ENCODE results near the gene C12orf57.

Gene C12orf57

DNA sequence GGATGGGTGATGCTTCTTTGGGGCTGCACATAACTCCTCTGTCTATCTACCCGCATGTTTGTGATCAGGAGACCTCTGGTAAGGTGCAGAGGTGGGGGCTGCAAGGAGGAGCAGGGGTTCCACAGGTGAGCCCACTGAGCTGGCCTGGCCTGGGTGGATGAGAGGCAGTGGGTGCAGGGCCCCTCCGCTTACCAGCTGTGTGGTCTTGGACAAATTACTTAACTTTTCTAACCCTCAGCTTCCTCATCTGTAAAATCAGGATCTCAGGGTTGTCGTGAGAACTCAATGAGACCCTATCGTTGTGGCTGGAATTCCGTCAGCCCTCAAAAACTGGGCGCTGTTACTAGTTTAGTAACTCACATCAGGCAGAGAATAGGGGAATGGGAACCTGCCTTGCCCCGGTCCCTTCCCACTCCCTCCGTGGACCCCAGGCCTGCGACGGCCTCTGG lies 14.8 kb downstream of the C12orf57 start:
- no peak overlapping the region for H3K4me3 ChIP-seq (ENCODE audit: low read length)
- H3K27me3 ChIP-seq (ENCODE audit: control insufficient read depth, insufficient read depth, low read length): no peaks in the 10 kb centered on the region
- peaks cover 22% of the 10 kb centered on the region for H3K4me1 ChIP-seq (ENCODE audit: control insufficient read depth, insufficient read depth, low read length)
- no peak overlapping the region for H3K4me2 ChIP-seq (ENCODE audit: low read length)
- H3K36me3 ChIP-seq (ENCODE audit: insufficient read depth, low read length): no peaks in the 10 kb centered on the region
- H3K9ac ChIP-seq (ENCODE audit: low read depth, low read length): no peak overlapping the region
- H3K9me3 ChIP-seq (replicated peaks; ENCODE audit: low read length): no peaks in the 10 kb centered on the region

DNA sequence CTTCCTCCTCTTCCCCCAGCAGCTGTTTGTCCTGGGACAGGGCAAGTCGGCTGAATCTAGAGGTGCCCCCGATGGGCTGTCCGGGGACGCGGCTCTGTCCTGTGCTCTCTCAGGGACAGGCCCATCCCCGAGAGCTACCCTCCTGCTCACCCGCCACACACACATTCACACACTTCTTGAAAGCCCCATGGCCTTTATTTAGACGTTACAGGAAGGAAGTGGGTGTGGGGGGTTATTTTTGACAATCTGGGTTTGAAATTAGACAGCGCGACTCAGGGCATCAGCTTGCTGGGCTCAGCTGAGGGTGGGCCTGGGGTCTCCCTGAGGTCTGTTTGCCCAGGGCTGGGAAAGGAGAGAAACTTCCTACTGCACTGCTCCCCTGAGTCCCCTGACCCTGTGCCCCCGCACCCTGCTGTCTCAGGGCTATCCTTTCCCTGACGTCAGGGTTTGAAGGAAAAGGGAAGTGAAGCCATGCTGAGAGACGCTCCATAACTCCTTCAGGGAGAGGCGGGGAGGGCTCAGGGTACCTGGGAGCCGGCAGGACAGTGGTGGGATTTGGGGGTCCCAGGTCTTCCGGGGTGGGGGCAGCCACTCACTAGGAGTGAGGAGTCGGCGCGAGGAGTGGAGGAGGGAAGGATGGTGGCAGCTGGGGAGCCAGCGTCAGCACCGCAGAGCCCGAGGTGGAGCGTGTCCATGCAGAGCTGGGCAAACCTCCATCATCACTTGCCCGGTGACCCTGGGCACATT lies 15.4 kb downstream of the C12orf57 start:
- H3K9me3 ChIP-seq (replicated peaks; ENCODE audit: low read length): no peaks in the 10 kb centered on the region

DNA sequence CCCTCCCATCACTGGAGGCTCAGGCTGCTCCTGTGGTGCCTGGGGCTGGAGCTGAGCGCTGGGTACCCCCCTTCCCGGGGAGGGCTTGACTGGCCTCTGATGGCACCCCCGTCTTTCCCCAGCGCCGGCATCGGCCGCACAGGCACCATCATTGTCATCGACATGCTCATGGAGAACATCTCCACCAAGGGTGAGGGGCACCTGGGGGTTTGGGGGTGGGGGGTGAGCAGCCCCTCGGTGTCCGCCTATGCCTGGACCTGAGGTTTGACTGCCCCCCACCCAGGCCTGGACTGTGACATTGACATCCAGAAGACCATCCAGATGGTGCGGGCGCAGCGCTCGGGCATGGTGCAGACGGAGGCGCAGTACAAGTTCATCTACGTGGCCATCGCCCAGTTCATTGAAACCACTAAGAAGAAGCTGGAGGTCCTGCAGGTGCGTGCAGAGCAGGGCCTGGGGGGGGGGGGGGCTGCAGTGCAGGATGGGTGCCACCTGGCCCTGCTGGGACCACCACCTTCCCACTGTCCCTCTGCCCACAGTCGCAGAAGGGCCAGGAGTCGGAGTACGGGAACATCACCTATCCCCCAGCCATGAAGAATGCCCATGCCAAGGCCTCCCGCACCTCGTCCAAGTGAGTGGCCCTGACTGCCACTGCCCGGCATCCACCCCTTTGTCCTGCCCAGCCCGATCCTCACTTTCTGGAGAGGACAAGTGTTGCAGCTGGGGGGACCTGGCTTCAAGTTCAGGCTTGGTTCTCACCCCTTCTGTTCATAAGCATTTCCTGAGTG lies 16.2 kb downstream of the C12orf57 start:
- Histone ChIP-seq H3K36me3 (ENCODE audit: insufficient read depth, low read length) (peaks cover 10% of the 10 kb centered on the region), H3K27me3 (ENCODE audit: control insufficient read depth, insufficient read depth, low read length) (no peaks in the 10 kb centered on the region), H3K9ac (ENCODE audit: low read depth, low read length) (no peak overlapping the region), H3K4me3 (ENCODE audit: low read length) (no peak overlapping the region), H3K9me3 (replicated peaks; ENCODE audit: low read length) (no peaks in the 10 kb centered on the region), H3K4me1 (ENCODE audit: control insufficient read depth, insufficient read depth, low read length) (peaks cover 22% of the 10 kb centered on the region), H3K4me2 (ENCODE audit: low read length) (no peak overlapping the region)

More for the DNA sequence above, 15.4 kb downstream of the C12orf57 start:
- Histone ChIP-seq H3K4me3 (ENCODE audit: low read length) (no peak overlapping the region), H3K4me1 (ENCODE audit: control insufficient read depth, insufficient read depth, low read length) (peaks cover 22% of the 10 kb centered on the region), H3K9ac (ENCODE audit: low read depth, low read length) (no peak overlapping the region), H3K36me3 (ENCODE audit: insufficient read depth, low read length) (peaks cover 3% of the 10 kb centered on the region), H3K4me2 (ENCODE audit: low read length) (no peak overlapping the region), H3K27me3 (ENCODE audit: control insufficient read depth, insufficient read depth, low read length) (no peaks in the 10 kb centered on the region)

DNA sequence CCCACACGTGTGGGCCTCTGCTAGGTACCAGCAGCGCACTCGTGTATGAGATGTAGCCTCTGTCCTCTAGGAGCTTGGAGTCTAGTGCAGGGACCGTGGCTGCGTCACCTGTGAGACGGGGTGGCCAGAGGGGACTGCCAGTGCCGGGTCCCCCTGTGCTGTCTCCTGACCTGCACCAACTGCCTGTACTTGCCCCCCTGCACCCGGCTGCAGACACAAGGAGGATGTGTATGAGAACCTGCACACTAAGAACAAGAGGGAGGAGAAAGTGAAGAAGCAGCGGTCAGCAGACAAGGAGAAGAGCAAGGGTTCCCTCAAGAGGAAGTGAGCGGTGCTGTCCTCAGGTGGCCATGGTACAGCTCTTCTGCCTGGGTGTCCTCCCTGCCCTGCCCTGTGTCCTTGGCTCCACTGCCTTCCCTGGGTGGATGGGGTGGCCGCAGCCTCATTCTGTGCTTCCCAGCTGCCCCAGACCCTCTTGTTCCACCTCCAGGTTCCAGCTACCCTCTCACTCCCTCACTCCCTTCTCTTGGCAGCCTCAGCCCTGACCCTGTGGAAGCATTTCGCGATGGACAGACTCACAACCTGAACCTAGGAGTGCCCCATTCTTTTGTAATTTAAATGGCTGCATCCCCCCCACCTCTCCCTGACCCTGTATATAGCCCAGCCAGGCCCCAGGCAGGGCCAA lies 16.9 kb downstream of the C12orf57 start:
- Histone ChIP-seq H3K9ac (ENCODE audit: low read depth, low read length) (peak overlapping the region; percentile 70), H3K4me2 (ENCODE audit: low read length) (peak overlapping the region; percentile 56), H3K4me3 (ENCODE audit: low read length) (peak overlapping the region; percentile 31), H3K36me3 (ENCODE audit: insufficient read depth, low read length) (peaks cover 16% of the 10 kb centered on the region), H3K4me1 (ENCODE audit: control insufficient read depth, insufficient read depth, low read length) (peaks cover 22% of the 10 kb centered on the region), H3K27me3 (ENCODE audit: control insufficient read depth, insufficient read depth, low read length) (no peaks in the 10 kb centered on the region), H3K9me3 (replicated peaks; ENCODE audit: low read length) (no peaks in the 10 kb centered on the region)

DNA sequence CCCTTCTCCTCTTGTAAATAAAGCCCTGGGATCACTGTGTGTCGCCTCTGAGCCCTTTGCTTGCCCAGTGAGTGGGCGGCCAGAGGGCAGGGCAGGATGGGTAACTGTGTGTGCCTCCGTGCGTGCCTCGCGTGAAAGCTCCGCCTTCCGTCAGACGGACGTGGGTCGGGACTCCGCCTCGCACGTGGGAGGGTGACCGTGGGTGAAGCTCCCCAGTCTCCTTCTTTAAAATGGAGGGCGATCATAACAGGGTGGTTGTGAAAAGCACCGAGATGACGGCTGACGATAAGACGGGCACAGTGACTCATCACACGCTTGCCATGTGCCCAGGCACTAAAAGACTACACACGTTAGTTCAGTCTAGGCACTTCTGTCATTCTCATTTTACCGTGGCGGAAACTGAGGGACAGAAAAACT lies 17.5 kb downstream of the C12orf57 start:
- Histone ChIP-seq H3K9me3 (replicated peaks; ENCODE audit: low read length) (no peaks in the 10 kb centered on the region), H3K4me1 (ENCODE audit: control insufficient read depth, insufficient read depth, low read length) (peaks cover 22% of the 10 kb centered on the region), H3K4me2 (ENCODE audit: low read length) (peak overlapping the region; percentile 56), H3K4me3 (ENCODE audit: low read length) (peak overlapping the region; percentile 31), H3K27me3 (ENCODE audit: control insufficient read depth, insufficient read depth, low read length) (no peaks in the 10 kb centered on the region), H3K36me3 (ENCODE audit: insufficient read depth, low read length) (peaks cover 21% of the 10 kb centered on the region), H3K9ac (ENCODE audit: low read depth, low read length) (peak overlapping the region; percentile 70)

DNA sequence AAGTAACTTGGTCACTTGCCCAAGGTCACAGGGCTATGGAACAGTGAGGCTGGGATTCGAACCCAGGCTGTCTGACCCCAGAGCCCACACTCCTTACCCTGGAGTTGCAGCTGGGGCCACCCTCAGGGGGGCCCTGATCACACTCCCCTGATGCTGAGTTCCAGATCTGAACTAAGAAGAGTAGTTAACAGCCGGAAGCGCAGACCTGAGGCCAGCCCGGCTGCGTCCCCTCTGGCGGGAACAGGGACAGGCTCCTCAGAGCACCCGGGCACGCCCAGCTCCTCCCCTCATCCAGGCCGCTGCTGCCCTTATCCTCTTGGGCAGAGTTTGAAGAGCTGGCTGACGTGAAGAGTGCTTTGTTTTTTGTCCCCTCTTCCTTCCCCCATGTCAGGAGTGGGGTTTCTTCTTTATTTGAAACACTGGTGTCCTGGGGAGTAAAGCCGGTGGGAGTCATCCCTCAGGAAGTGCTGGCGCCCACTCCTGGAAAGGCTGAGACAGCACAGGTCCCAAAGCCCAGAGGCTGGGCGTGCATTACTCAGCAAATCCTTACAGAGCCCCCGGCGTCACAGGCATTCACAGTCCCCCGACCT lies 18.0 kb downstream of the C12orf57 start:
- H3K4me1 ChIP-seq (ENCODE audit: control insufficient read depth, insufficient read depth, low read length): peaks cover 22% of the 10 kb centered on the region
- peak overlapping the region; percentile 56 for H3K4me2 ChIP-seq (ENCODE audit: low read length)
- H3K27me3 ChIP-seq (ENCODE audit: control insufficient read depth, insufficient read depth, low read length): no peaks in the 10 kb centered on the region
- H3K36me3 ChIP-seq (ENCODE audit: insufficient read depth, low read length): peaks cover 25% of the 10 kb centered on the region
- H3K9me3 ChIP-seq (replicated peaks; ENCODE audit: low read length): no peaks in the 10 kb centered on the region
- peak overlapping the region; percentile 31 for H3K4me3 ChIP-seq (ENCODE audit: low read length)
- peak overlapping the region; percentile 70 for H3K9ac ChIP-seq (ENCODE audit: low read depth, low read length)

DNA sequence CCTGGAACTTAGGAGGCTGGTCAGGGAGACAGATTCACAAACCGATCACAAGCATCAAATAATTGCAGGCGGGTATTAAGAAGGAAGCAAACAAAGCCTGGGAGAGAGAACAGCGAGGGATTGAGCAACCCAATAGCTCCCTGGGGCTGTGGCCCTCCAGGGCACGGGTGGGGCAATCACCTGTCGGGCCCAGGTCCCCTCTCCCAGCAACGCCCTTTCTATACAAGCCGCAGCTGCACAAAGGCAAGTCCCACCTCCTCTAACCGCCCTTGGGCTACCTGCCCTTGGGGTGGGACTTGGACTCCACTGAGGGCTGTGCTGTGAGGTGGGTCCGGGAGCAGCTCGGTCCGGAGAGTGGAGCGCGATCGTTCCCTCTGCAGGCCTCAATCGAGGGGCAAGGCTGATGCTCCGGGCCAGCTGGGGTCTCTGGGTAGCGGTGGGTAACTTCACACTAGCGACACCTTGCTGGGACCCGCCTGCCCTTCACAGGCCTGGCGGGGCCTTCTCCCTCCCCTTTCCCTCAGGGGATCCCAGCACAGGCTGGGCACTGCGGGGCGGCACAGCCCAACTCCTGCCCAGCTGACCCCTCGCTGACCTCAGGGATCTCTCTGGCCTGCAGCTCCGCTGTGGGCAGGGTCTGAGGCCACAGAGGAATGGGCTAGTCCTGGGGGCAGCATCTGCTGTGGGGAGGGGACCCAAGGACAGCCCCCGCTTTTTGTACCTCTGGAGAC lies 18.6 kb downstream of the C12orf57 start:
- Histone ChIP-seq H3K4me3 (ENCODE audit: low read length) (no peak overlapping the region), H3K4me1 (ENCODE audit: control insufficient read depth, insufficient read depth, low read length) (peaks cover 22% of the 10 kb centered on the region), H3K27me3 (ENCODE audit: control insufficient read depth, insufficient read depth, low read length) (no peaks in the 10 kb centered on the region), H3K9me3 (replicated peaks; ENCODE audit: low read length) (no peaks in the 10 kb centered on the region), H3K36me3 (ENCODE audit: insufficient read depth, low read length) (peaks cover 31% of the 10 kb centered on the region), H3K4me2 (ENCODE audit: low read length) (peak overlapping the region; percentile 56), H3K9ac (ENCODE audit: low read depth, low read length) (peak overlapping the region; percentile 70)

DNA sequence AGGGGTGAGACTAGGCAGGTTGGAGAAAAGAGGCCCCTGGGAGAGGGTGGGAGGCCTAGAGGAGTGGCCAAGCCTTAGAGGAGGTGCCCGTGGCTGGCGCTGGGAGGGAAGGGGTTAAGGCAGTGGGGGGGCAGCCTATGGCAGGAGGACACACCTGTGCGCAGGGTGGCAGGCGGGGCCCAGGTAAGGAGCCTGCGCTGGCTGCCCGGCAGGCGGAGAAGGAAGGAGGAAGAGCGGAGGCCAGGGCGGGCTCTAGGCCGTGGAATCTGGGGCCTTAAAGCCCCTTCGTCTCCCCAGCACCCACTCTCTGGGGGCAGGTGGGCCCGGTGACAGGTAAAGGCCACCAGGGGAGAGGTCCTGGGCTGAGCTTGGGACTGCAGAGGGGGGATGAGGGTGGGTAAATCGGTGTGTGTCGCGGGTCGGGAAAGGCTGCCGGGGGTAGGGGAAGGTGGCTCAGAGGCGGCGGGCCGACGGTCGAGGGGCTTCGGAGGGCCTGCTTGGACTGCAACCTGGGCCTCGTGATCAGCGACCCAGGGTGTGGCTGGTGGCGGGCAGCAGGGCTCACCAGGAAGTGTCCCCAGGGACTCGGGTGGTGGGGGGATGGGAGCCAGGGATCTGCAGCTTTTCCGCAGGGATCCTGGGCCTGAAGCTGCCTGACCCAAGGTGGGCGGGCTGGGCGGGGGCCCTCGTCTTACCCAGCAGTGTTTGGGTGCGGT lies 19.4 kb downstream of the C12orf57 start:
- H3K9ac ChIP-seq (ENCODE audit: low read depth, low read length): no peak overlapping the region
- H3K4me3 ChIP-seq (ENCODE audit: low read length): no peak overlapping the region
- peaks cover 22% of the 10 kb centered on the region for H3K4me1 ChIP-seq (ENCODE audit: control insufficient read depth, insufficient read depth, low read length)
- H3K9me3 ChIP-seq (replicated peaks; ENCODE audit: low read length): no peaks in the 10 kb centered on the region
- peaks cover 39% of the 10 kb centered on the region for H3K36me3 ChIP-seq (ENCODE audit: insufficient read depth, low read length)
- H3K27me3 ChIP-seq (ENCODE audit: control insufficient read depth, insufficient read depth, low read length): no peaks in the 10 kb centered on the region
- H3K4me2 ChIP-seq (ENCODE audit: low read length): no peak overlapping the region

DNA sequence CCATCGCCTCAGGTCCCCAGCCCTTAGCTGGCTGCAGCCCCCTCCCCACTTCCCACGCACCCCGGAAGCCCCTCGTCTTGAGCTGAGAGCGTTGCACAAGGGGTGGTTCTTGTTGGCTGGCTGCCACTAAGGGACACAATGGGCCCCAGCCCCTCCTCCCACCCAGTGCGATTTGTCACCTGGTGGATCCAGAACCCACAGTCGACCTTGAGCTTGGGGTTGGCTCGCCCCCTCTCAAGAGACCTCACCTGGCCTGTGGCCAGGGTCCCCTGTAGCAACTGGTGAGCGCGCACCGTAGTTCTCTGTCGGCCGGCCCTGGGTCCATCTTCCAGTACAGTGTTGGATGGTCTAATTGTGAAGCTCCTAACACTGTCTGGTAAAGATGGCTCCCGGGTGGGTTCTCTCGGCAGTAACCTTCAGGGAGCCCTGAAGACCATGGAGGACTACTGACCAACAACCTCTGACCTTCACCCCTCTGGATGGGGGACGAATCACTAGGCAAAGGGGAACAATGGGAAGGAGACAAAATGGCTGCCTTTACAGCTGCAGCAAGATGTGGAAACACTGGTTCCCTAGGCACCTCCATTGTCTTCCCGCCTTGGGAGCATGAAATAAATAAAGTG lies 20.1 kb downstream of the C12orf57 start:
- no peaks in the 10 kb centered on the region for H3K9me3 ChIP-seq (replicated peaks; ENCODE audit: low read length)
- peaks cover 46% of the 10 kb centered on the region for H3K36me3 ChIP-seq (ENCODE audit: insufficient read depth, low read length)
- no peak overlapping the region for H3K9ac ChIP-seq (ENCODE audit: low read depth, low read length)
- H3K4me2 ChIP-seq (ENCODE audit: low read length): no peak overlapping the region
- peaks cover 26% of the 10 kb centered on the region for H3K4me1 ChIP-seq (ENCODE audit: control insufficient read depth, insufficient read depth, low read length)
- no peaks in the 10 kb centered on the region for H3K27me3 ChIP-seq (ENCODE audit: control insufficient read depth, insufficient read depth, low read length)
- H3K4me3 ChIP-seq (ENCODE audit: low read length): no peak overlapping the region

DNA sequence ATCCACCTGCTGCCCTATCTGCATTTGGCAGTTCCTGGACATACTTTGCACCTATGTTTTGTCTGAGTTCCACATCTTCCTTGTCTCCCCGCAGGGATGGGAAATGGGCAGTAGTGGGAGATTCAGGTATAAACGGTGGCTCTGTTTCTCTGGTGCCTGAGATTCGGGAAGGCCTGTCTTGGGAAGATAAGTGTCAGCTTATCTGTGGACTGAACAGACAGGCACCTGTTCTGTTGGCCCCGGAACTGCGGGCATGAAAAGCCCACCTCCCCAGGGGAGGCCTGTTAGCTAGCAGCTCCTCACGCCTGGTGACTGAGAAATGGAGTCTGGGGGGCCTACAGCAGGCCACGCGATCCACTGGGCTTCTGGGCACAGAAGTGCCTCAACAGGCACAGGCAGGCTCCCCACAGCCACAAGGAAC lies 20.8 kb downstream of the C12orf57 start:
- Histone ChIP-seq H3K36me3 (ENCODE audit: insufficient read depth, low read length) (peaks cover 50% of the 10 kb centered on the region), H3K9ac (ENCODE audit: low read depth, low read length) (peak overlapping the region; percentile 46), H3K9me3 (replicated peaks; ENCODE audit: low read length) (no peaks in the 10 kb centered on the region), H3K4me3 (ENCODE audit: low read length) (no peak overlapping the region), H3K27me3 (ENCODE audit: control insufficient read depth, insufficient read depth, low read length) (no peaks in the 10 kb centered on the region), H3K4me2 (ENCODE audit: low read length) (no peak overlapping the region), H3K4me1 (ENCODE audit: control insufficient read depth, insufficient read depth, low read length) (peaks cover 32% of the 10 kb centered on the region)

Measured in skeletal muscle satellite cell (primary cell).